HG02943 (cell line): ENCODE measurements around the gene SLC19A1.

Source experiments
- ATAC-seq: cut with Tn5 transposase; IDR thresholded peaks from one replicate; pipeline ENCODE4 v1.9.1; 2021; ENCODE audit warnings: mild to moderate bottlenecking, low read depth, moderate library complexity; ENCODE audit not compliant: unreplicated experiment

Gene SLC19A1

DNA sequence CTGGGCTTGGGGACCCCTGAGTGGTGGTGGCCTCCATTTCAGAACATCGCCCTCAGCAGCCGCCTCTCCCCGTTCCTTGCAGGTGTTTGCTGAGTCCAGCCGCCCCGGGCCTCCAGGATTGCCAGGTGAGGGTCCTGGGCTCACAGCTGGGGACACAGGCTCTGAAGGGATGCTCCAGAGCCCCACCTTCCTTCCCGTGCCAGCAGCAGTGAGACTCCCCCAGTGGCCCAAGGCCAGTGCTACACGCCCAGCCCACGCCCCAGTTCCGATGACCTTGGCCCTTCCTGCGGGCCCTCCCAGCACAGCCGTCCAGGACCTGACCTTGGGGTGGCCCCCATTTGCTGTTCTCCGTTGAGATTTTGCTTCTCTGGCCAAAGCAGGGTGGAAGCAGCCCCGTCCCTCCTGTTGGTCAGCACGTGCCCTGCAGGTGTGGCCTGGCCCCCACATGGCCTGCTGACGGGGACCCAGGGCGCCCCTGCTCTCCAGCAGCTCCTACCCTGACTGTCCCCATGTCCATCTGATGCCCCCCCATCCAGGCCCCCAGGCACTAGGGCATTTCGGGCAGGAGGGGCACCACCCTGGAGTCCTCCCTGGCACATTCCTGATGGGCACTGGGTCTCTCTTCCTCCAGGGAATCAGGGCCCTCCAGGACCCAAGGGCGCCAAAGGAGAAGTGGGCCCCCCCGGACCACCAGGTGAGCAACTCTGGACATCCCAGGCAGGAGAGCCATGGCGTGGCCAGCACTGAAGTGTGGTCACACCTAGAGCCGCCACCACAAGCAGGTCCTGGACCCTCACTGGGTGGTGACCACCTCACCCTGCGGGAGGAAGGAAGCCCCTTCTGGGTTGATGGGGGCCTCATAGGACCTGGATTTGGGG lies 45.0 kb downstream of the SLC19A1 start:
- ATAC-seq, result no peak

DNA sequence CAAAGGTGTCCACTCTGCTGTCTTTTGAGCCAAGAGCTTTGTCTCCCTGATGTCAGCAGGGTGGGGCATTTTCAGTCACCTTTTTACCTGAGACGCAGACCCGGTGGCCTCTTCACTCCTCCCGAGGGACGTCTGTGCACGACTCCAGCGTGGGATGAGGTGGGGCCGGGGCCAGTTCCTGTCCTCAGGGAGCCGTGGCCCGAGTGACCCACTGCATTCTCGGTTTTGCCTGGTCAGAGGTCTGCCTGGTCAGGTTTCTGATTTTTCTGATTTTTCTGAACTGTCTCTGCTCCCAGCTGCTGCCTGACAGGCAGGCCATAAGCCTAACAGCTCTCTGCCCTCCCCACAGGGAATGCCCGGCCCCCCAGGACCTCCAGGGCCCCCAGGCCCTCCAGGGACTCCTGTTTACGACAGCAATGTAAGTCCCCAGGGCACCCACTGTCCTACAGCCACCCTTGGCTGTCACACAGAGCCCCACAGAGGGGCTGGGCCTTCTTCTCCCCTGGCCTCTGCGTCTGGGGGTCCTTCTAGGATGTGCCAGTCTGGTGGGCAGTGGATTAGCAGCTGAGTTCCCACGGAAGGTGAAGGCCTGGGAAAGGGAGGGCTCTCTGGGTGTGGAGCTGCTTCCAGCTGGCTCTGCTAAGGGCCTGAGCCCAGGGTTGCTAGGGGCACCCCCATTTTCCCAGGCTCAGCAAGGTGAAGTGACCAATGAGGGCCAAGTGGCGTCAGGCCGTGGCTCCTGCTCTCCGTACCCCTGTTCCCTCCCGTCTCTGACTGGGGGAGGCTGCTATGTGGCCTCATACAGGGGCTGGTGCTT lies 45.9 kb downstream of the SLC19A1 start:
- no peak for ATAC-seq

DNA sequence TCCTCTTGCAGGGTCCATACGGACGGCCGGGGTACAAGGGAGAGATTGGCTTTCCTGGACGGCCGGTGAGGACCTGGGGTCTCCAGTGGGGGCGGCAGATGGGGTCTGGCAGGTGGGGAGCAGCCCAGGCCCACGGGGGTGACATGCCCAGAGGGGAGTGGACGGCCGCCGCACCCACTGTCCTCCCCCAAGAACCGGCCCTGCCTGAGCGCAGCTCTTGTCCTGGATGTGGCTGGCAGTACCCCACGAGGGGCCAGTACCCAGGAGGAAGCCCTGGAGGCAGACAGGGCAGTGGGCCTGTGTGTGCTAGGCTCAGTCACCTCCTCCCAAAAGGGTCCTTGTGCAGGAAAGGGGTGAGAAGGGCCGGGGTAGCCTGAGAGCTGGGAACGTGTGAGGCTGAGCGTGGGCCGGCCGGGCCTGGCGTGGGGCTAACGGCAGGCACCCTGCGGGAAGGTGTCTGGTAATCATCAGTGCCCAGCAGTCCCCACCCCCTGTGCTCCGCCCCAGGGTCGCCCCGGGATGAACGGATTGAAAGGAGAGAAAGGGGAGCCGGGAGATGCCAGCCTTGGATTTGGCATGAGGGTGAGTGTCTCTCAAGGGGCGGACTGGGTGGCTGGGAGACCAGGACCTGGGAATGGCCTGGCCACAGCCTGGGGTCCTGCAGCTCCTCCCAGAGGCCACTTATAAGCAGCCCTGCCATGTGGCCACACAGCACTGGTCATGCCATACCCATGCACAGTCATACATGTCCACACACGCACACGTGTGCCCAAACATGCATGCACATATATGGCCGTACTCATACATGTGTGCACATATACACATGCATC lies 47.2 kb downstream of the SLC19A1 start:
- no peak for ATAC-seq

DNA sequence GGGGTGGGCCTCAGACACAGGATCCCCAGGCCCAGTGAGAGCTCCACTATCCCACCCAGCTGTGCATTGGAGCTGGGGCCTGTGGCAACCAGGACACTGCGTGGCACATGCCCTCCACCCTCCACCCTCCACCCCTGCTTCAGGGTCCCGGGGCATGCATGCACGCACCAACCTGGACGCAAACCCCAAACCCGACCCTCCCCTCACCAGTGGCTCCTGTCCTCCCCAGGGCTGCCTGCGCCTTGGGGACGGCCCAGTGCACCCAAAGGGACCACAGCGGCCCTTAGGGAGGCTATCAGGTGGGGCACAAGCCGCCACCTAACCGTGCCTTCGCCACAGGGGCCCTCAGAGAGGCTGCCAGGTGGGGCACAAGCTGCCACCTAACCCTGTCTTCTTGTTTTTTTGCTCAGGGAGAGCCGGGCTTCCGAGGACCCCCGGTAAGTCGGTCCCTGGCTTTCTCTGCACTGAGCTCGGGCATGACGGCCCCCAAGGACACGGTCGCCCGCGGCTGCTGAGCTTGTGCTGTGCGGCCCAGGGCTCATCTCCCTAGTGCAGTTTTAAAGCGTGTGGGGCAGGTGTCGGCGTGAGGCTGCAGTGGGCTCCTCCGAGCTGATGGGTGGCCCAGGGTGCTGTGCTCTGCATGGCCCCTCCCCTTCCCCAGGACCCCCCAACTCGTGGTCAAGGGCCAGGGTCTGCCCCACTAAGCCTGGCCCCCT lies 47.9 kb downstream of the SLC19A1 start:
- no peak for ATAC-seq

DNA sequence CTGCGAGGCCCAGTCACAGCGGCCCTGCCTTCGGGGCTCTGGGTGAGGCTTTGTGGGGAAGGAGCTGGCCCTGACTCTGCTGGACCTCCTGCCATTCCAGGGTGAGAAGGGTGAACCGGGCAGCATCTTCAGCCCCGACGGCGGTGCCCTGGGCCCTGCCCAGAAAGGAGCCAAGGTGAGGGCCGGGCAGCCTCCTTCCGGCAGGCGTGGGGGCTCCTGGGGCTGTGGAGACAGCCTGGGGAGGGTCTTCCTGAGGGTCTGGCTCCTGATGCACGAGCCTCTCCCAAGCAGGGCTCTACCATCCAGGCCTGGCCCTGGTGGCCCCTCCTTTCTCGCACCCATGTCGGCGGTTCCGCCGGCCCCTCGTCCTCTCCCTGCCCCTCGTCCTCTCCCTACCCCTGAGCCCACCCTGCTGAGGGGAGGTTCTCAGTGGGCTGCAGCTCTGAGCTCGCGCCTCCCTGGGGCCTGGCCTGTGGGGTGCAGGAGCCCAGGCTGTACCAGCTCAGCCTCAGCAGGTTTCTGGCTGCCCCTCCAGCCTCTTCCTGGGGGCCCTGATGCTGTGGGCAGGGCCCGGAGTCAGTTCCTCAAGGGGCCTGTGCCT lies 48.7 kb downstream of the SLC19A1 start:
- no peak for ATAC-seq

DNA sequence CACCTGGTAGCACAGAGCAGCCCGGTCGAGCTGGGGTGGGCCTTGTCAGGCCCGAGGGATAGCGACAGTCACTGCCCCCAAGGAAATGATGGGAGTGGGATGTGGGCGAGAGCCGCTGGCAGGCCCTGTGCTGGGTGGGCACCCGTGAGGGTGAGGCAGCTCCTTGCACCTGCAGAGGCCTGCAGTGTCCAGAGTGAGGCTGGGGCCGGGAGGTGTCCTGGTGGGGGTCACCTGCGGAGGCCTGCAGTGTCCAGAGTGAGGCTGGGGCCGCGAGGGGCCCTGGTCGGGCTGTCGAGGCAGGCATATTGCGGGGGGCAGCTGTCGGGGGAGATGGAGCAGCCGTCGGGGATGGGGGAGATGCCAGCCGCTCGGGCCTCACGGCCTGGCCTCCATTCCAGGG lies 49.5 kb downstream of the SLC19A1 start:
- ATAC-seq, result no peak

DNA sequence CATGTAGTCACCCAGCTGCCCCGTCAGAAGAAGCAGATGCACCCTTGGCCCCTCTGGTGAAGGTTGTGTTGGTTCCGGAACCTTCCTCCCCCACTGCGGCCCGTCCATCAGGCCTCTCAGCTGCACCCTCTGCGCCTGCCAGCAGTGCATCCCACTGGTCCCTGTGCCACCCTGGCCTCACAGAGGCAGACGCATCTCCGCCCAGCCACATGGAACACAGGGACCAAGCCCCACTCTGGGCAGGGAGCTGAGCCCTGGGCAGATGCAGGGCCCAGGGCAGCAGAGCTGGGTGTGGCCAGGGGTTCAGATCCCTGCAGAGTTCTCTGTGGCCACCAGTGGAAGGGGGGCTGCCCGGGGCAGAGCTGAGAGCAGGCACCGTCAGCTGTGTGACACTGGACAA lies 50.6 kb downstream of the SLC19A1 start:
- ATAC-seq, result no peak

DNA sequence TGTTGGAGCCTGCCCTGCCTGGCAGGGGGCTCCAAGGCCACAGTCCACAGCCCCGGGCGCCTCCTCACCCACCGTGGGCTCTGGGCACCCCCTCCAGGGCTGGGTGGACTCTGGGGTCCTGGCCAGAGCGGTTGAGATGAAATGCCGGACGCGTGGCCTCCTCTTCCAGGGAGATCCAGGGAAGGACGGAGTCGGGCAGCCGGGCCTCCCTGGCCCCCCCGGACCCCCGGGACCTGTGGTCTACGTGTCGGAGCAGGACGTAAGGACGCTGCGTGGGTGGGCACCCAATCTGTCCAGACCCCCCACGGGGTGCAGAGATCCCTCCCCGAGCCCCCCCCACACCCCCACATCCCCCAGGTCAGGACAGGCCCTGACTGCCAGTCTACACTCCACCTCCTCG lies 51.2 kb downstream of the SLC19A1 start:
- no peak for ATAC-seq

DNA sequence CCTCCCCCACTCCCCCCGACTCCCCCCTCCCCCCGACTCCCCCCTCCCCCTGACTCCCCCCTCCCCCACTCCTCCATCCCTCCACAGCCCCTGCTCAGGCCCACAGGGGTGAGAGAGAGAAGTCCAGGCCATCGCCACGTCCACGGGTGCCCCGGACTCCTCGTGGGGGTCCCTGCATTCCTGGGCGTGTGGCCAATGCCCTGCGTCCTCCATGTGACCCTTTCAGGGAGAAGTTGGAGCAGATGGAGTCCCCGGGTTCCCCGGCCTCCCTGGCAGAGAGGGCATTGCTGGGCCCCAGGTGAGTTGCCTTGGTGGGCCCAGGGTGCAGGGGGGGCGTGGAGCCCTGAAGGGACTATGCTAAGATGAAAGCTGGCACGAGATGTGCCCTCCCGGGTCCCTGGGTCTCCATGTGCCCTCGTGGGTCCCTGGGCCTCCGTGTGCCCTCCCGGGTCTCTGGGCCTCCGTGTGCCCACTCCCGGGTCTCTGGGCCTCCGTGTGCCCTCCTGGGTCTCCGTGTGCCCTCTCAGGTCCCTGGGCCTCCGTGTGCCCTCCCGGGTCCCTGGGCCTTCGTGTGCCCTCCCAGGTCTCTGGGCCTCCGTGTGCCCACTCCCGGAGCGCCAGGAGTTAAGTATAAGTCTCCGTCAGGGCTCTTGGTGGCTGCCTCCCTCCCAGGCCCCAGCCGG lies 52.0 kb downstream of the SLC19A1 start:
- ATAC-seq, result no peak

DNA sequence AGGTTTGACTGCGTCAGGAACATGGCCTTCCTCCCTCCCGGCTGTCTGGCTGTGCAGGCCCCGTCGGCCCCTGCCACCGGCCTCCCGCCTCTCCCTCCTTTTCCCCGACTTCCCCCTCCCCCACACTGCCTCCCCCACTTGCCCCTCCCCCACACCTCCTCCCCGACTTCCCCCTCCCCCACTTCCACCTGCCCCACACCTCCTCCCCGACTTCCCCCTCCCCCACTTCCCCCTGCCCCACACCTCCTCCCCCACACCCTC lies 52.6 kb downstream of the SLC19A1 start:
- no peak for ATAC-seq

DNA sequence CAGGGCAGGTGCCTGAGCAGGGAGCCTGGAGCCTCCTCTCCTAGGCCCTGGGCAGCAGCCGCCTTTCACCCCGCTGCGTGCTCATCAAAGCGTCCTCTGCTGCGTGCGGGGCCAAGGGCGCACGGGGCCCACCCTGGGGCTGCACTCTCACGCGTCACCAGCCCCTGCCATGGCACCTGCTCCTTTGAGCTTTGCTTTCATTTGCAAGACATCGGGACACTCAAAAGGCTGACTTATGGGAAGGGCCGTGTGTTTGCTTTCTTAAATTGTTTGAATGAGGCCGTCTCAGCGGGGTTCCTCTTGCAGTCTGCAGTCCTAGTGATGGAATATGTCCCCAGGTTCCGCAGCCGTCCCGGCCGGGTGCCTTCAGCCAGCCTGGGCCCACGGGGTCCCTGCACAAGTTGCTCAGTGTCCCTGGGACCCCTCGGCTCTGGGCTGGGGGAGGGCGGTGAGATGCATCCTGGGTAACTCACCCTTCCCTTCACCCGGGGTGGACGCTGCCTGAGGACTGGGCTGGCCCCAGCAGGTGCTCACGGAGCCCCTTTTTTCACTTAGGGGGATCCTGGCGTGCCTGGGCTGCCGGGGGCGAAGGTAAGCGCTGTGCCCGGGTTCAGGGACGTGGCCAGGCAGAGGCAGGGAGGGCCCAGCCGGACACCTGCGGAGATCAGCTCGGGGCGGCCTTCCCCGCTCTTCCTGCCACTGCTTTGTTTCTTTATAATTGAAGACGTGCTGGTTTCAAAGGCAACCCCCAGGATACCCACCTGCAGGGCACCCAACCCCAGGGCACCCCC lies 53.1 kb downstream of the SLC19A1 start:
- ATAC-seq, result no peak

DNA sequence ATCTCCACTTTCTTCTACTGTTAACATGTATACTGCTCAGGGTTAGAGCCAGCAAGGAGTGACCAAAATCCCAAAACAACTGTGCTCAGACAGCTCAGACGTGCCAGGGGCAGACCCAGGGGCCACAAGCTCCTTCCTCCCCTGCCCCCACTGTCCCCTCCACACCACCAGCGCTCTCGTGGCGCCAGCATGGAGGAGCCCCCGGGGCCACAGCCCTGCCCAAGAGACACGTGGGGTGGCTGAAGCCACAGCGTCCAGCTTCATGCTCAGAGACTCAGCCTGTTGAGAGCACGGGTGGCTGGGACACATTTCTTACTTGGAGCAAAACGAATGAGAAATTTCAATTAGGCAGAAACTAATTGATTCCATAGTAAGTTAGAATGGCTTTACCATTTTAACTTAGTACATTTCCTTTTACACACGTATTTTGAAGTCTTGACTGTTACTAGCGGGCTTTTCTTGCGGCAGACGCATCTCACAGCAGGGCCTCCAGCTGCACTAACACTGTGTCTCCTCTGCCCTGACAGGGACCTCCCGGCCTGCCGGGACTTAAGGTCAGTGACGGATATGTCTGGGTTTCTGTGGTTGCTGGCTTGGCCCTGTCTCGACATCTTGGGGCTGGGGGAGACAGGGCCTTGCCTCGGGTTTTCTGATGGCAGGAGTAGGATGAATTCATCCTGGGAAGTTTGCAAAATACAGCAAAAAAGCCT lies 54.2 kb downstream of the SLC19A1 start:
- no peak for ATAC-seq

DNA sequence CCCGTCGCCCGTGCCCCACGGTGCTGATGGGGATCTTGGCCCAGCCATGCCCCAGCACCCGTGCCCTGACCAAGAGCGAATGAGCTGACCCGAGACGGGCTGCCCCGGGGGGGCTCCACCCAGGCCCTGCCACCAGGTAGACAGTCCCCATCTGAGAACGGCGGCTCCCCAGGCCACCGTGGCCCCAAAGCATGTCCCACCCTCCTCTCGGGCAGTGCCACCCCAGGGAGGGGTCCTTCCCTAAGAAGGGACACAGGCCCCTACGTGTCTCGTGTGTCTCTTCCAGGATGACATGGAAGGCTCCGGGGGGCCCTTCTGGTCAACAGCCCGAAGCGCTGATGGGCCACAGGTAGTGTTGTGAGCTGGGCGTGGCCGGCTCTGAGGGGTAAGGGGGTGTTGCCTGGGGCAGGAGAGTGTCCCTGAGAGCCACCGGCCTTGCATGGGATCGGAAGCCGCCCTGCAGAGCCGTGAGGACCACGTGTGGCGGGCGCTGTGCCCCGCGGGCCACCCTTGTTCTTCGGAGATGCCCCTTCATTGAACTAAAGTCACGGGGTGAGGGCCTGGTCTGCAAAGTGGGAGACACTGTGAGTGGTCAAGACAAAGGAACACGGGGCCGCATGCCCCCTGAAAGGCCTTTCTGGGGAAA lies 55.0 kb downstream of the SLC19A1 start:
- no peak for ATAC-seq

DNA sequence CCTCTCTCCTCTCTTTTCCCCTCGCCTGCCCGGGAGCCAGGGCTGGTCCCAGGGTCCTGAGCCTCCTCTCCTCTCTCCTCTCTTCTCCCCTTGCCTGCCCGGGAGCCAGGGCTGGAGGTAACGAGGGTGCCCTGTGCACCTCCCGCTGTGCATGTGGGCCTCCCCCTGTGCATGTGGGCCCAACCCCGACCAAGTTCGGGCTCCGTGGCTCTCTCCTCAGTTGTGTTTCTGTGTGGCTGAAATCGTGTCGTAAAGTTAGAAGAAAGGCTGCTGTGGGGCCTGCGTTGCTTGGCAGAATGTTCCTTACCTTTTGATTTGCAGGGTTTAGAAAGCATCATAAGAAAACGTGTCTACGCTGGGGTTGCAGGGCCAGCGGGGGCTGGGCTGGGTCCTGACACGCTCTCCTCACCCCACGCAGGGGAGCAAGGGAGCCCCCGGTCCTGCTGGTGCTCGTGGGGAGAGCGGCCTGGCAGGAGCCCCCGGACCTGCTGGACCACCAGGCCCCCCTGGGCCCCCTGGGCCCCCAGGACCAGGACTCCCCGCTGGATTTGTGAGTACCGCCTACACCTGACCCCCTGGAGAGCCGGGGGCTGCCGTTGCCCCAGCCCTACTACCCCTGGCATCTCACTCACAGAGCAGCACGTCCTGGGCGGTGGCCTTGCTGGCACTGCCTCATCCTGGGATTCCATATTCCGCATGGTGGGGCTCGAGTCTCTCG lies 55.6 kb downstream of the SLC19A1 start:
- ATAC-seq, result no peak

DNA sequence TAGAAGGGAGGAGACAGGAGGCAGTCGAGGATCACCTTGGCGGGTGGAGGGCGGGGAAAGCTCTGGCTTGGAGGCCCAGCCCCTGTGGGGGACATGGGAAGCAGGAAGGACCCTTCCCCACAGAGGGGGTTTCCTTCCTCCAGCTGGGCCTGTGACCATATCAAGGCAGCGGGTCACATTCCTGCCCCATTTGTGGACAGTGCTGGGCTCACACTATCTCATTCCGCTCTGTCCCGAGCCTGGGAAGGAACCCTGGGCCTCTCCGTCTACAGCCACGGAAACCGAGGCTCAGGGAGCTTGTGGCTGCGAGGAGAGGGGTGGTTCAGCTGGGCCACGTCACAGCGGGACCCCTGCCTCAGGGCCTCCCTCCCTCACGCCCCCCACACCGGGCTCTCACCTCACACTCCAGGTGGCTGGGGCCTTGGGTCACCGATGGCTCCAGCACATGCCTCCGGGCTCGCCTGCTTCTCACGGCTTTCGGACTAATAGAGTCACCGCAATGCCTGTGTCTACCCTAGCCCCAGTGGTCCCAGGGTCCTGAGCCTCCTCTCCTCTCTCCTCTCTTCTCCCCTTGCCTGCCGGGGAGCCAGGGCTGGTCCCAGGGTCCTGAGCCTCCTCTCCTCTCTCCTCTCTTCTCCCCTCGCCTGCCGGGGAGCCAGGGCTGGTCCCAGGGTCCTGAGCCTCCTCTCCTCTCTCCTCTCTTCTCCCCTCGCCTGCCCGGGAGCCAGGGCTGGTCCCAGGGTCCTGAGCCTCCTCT lies 56.4 kb downstream of the SLC19A1 start:
- no peak for ATAC-seq

DNA sequence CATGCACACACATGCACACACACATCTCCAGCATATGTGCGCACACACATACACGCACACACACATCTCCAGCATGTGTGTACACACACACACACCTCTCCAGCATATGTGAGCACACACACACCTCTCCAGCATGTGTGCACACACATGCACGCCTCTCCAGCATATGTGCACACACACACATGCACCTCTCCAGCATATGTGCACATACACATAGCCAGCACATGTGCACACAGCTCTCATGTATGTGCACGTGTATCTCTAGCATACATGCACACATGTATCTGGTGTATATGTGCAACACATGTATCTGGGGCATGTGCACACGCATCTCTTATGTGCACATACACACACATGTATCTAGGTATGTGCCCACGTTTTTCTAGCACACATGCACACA lies 57.9 kb downstream of the SLC19A1 start:
- ATAC-seq, result no peak
